GM18502 (cell line): ENCODE measurements around the gene ABCG1.

Experiments used
- ATAC-seq: cut with Tn5 transposase; IDR thresholded peaks from one replicate; pipeline ENCODE4 v1.9.1; 2021; ENCODE audit warnings: mild to moderate bottlenecking; ENCODE audit not compliant: unreplicated experiment, poor library complexity

ABCG1 gene

GRCh38 chr21:42230178-42230577 lies 11.2 kb downstream of the ABCG1 start:
- ATAC-seq: no peak

- no peak for ATAC-seq
These were observed 11.7 kb downstream of the ABCG1 start for GRCh38 chr21:42230636-42231035.

- ATAC-seq: no peak
These were observed 12.8 kb downstream of the ABCG1 start for GRCh38 chr21:42231756-42232155.

GRCh38 chr21:42232176-42232825 lies 13.4 kb downstream of the ABCG1 start:
- ATAC-seq: no peak

- peak; percentile 60 for ATAC-seq
These were observed 14.4 kb downstream of the ABCG1 start for GRCh38 chr21:42233067-42233961.

GRCh38 chr21:42234041-42234440 lies 15.1 kb downstream of the ABCG1 start:
- ATAC-seq: no peak

- peak; percentile 37 for ATAC-seq
These were observed 15.7 kb downstream of the ABCG1 start for GRCh38 chr21:42234464-42235241.

- no peak for ATAC-seq
These were observed 16.7 kb downstream of the ABCG1 start for GRCh38 chr21:42235593-42235992.

- no peak for ATAC-seq
These were observed 17.1 kb downstream of the ABCG1 start for GRCh38 chr21:42236014-42236413.

- no peak for ATAC-seq
These were observed 17.8 kb downstream of the ABCG1 start for GRCh38 chr21:42236693-42237092.

- no peak for ATAC-seq
These were observed 18.2 kb downstream of the ABCG1 start for GRCh38 chr21:42237161-42237560.

GRCh38 chr21:42237577-42237976 lies 18.6 kb downstream of the ABCG1 start:
- no peak for ATAC-seq

- ATAC-seq: no peak
These were observed 19.4 kb downstream of the ABCG1 start for GRCh38 chr21:42238185-42238934.

- no peak for ATAC-seq
These were observed 20.6 kb downstream of the ABCG1 start for GRCh38 chr21:42239556-42239955.

GRCh38 chr21:42239973-42240372 lies 21.0 kb downstream of the ABCG1 start:
- ATAC-seq: no peak

- no peak for ATAC-seq
These were observed 23.7 kb downstream of the ABCG1 start for GRCh38 chr21:42242611-42243010.

- ATAC-seq: no peak
These were observed 24.1 kb downstream of the ABCG1 start for GRCh38 chr21:42243026-42243425.

- ATAC-seq: no peak
These were observed 26.6 kb downstream of the ABCG1 start for GRCh38 chr21:42245331-42246193.

- no peak for ATAC-seq
These were observed 28.8 kb downstream of the ABCG1 start for GRCh38 chr21:42247716-42248115.
